Lower leg skin (tissue), 3 donors: ENCODE results near the gene ADAMTS9.

Source experiments
- CTCF ChIP-seq, 3 donors: fragments of 450-650 bp; IDR thresholded peaks; one replicate each; pipeline ENCODE4 v1.5.1; 2016; ENCODE audit warnings: antibody characterized with exemption in 3 of 3, mild to moderate bottlenecking in 3 of 3, moderate library complexity in 2 of 3
- POLR2A ChIP-seq, 2 donors: fragments of 450-650 bp; IDR thresholded peaks; one replicate each; pipeline ENCODE4 v1.6.1; 2016 to 2017; ENCODE audit warnings: antibody characterized with exemption in 2 of 2, mild to moderate bottlenecking in 1 of 2, moderate library complexity in 1 of 2

DNA sequence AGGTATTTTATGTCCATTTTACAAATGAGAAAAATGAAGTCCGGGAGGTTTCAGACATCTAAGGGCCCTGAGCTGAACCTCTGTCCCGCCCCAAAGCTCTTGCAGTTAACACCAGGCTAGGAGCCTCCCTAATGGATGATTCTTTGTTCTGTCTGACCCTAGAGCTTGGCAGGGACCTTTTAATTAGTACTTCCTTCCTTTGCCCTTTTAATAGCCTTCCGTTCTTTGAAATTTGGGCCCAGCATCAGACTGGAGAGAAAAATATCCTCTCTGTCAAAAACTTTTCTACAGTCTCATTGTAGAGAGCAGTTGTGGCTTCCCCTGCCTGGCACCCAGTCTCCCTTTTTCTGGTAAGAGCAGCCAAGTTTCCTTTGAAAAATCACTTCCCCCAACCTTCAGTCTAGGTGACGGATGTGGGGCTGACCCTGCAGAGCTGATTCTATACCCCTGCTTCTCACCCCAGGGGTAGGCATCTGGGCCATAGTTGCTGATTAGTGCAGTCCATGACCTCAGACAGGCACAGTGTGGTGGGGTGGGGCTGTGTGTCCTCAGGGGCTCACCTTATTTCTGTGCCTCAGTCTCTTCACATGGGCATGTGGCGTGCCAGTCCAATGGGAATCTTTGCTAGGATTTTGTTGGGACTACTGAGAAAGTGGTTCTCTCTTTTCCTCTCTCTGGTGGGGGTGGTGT, 220.4 kb downstream of the ADAMTS9 start:
- TF ChIP-seq CTCF (IDR thresholded peaks at IDR 0.05) (no peak), POLR2A (IDR thresholded peaks at IDR 0.05) (no peak)
